Transverse colon (tissue), 4 donors: ENCODE results near the gene PTPRD.

Experiments
- CTCF ChIP-seq, 5 experiments: fragments of 200-600 bp in 3 of 5; fragments of 450-650 bp in 2 of 5; sonication (generic) in 3 of 5; IDR thresholded peaks; 1 replicate in 2 of 5; 2 replicates in 3 of 5; pipeline ENCODE4 v1.5.1; 2016 to 2017; ENCODE audit warnings: antibody characterized with exemption in 5 of 5, inconsistent platforms in 3 of 5, mild to moderate bottlenecking in 2 of 5, moderate library complexity in 1 of 5
- EP300 ChIP-seq: sonication (generic); formaldehyde crosslinking; IDR thresholded peaks from one replicate; pipeline ENCODE4 v1.6.1; 2017; ENCODE audit warnings: antibody characterized with exemption, low read depth
- POLR2A ChIP-seq: fragments of 450-650 bp; IDR thresholded peaks from one replicate; pipeline ENCODE4 v1.6.1; 2016; ENCODE audit warnings: antibody characterized with exemption, mild to moderate bottlenecking, moderate library complexity
- POLR2AphosphoS5 ChIP-seq, 3 donors: sonication (generic); formaldehyde crosslinking; IDR thresholded peaks; one replicate each; pipeline ENCODE4 v1.6.1; 2016; ENCODE audit warnings: antibody characterized with exemption in 3 of 3

GRCh38 chr9:8536845-8537244 lies 2076.0 kb downstream of the PTPRD start:
- TF ChIP-seq POLR2AphosphoS5 (IDR thresholded peaks at IDR 0.05) (no peak), CTCF (IDR thresholded peaks at IDR 0.05) (no peak), POLR2A (no peak), EP300 (no peak)
